ENCODE data around the gene SLC6A6.

Gene SLC6A6

GRCh38 chr3:14372587-14372986 is 29.8 kb upstream of the SLC6A6 start:
- no peak for DNase-seq

GRCh38 chr3:14373753-14374376 is 28.5 kb upstream of the SLC6A6 start:
- no peak for DNase-seq

- no peak for DNase-seq
Measured at GRCh38 chr3:14374444-14374883, 27.9 kb upstream of the SLC6A6 start.

- no peak for DNase-seq
Measured at GRCh38 chr3:14375192-14375591, 27.2 kb upstream of the SLC6A6 start.

GRCh38 chr3:14376348-14377043 is 25.9 kb upstream of the SLC6A6 start:
- DNase-seq: no peak

- no peak for DNase-seq
Measured at GRCh38 chr3:14377044-14377837, 25.2 kb upstream of the SLC6A6 start.

- no peak for DNase-seq
Measured at GRCh38 chr3:14377838-14378169, 24.6 kb upstream of the SLC6A6 start.

GRCh38 chr3:14378415-14378814 is 24.0 kb upstream of the SLC6A6 start:
- DNase-seq: no peak

GRCh38 chr3:14379843-14380242 is 22.6 kb upstream of the SLC6A6 start:
- no peak for DNase-seq

- no peak for DNase-seq
Measured at GRCh38 chr3:14386254-14386653, 16.2 kb upstream of the SLC6A6 start.

GRCh38 chr3:14388201-14388600 is 14.2 kb upstream of the SLC6A6 start:
- DNase-seq: no peak

GRCh38 chr3:14389166-14389606 is 13.2 kb upstream of the SLC6A6 start:
- no peak for DNase-seq

- no peak for DNase-seq
Measured at GRCh38 chr3:14389716-14390115, 12.7 kb upstream of the SLC6A6 start.

- DNase-seq: no peak
Measured at GRCh38 chr3:14391033-14391432, 11.4 kb upstream of the SLC6A6 start.

GRCh38 chr3:14392231-14392630 is 10.2 kb upstream of the SLC6A6 start:
- no peak for DNase-seq

GRCh38 chr3:14392803-14393319 is 9.5 kb upstream of the SLC6A6 start:
- DNase-seq: no peak

GRCh38 chr3:14393440-14394106 is 8.8 kb upstream of the SLC6A6 start:
- DNase-seq: no peak

- no peak for DNase-seq
Measured at GRCh38 chr3:14396031-14396692, 6.2 kb upstream of the SLC6A6 start.

- DNase-seq: no peak
Measured at GRCh38 chr3:14397046-14397445, 5.4 kb upstream of the SLC6A6 start.

GRCh38 chr3:14397531-14397930 is 4.9 kb upstream of the SLC6A6 start:
- no peak for DNase-seq

- DNase-seq: no peak
Measured at GRCh38 chr3:14397940-14398796, 4.2 kb upstream of the SLC6A6 start.

- no peak for DNase-seq
Measured at GRCh38 chr3:14398797-14399106, 3.7 kb upstream of the SLC6A6 start.

Measured in activated CD4-positive, alpha-beta T cell treated with anti-CD3 and anti-CD28 coated beads for 1 hour (primary cell).